RWPE2 (cell line): ENCODE results near the gene SKAP1.
A peak's percentile ranks its signal among the peaks of the same experiment; 100 is the strongest.

Experiments used
- ATAC-seq: fragments of 200-7000 bp; cut with Tn5 transposase; 3 replicates; pipeline ENCODE4 v1.9.1; 2021; ENCODE audit warnings: low read depth
- DNase-seq: peaks from one replicate; pipeline ENCODE4 v3.0.0-alpha.2; 2020; ENCODE audit warnings: low spot score
- H3K27ac ChIP-seq: fragments of 450-650 bp; 2 replicates; pipeline ENCODE4 v1.5.1; 2017; ENCODE audit warnings: mild to moderate bottlenecking; ENCODE audit not compliant: poor library complexity, severe bottlenecking
- H3K27me3 ChIP-seq: fragments of 250-450 bp; sonication (Bioruptor Pico); 2 replicates; pipeline ENCODE4 v1.5.1; 2021; ENCODE audit warnings: mild to moderate bottlenecking, moderate library complexity; ENCODE audit not compliant: insufficient read depth, poor library complexity, severe bottlenecking
- H3K36me3 ChIP-seq: fragments of 250-450 bp; sonication (Bioruptor Pico); 2 replicates; pipeline ENCODE4 v1.5.1; 2020; ENCODE audit warnings: low read depth, mild to moderate bottlenecking, moderate library complexity
- H3K4me1 ChIP-seq: fragments of 250-450 bp; sonication (Bioruptor Pico); 2 replicates; pipeline ENCODE4 v1.5.1; 2021; ENCODE audit warnings: mild to moderate bottlenecking, moderate library complexity; ENCODE audit not compliant: insufficient read depth, poor library complexity, severe bottlenecking
- H3K4me3 ChIP-seq: fragments of 250-450 bp; sonication (Bioruptor Pico); 2 replicates; pipeline ENCODE4 v1.5.1; 2021; ENCODE audit warnings: mild to moderate bottlenecking, moderate library complexity; ENCODE audit not compliant: severe bottlenecking
- H3K9me3 ChIP-seq: fragments of 250-450 bp; sonication (Bioruptor Pico); 2 replicates; pipeline ENCODE4 v1.5.1; 2021; ENCODE audit warnings: mild to moderate bottlenecking, moderate library complexity; ENCODE audit not compliant: severe bottlenecking
- TF ChIP-seq, protein P1 (sequence below): fragments of 450-650 bp; IDR thresholded peaks from one replicate; pipeline ENCODE4 v1.5.1; 2017; ENCODE audit warnings: mild to moderate bottlenecking, moderate library complexity; ENCODE audit not compliant: poor library complexity, severe bottlenecking

SKAP1 gene

DNA sequence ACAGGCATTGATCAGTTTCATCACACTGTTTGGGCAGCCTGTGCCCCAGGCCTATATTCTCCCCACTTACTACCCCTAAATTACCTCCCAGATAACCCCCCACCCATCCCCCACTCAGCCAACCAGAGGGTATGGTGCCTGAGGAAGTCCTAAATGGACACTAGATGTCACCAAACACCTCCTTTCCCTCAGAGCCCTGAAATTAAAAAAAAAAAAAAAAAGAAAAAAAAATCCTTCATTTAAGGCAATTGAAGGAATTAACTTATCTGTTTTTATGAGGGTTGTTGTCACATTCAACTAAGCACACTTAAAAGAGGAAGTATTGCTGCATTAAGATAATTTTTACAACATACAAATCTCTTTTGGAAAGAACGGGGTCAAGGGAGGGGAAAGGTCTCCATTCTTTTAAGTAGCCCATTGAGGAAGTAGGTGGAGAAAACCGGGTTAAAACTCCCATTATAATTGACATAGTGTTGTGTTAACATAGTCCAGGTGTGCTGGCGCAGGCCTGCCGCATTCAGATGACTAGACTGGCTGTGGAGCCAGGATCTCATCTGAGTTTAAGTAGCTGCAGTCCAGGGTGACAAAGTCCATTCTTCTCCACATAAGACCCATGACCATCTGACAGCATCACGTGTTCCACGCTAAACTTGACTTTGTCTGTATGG lies 276.2 kb downstream of the SKAP1 start:
- TF ChIP-seq, protein P1, sequence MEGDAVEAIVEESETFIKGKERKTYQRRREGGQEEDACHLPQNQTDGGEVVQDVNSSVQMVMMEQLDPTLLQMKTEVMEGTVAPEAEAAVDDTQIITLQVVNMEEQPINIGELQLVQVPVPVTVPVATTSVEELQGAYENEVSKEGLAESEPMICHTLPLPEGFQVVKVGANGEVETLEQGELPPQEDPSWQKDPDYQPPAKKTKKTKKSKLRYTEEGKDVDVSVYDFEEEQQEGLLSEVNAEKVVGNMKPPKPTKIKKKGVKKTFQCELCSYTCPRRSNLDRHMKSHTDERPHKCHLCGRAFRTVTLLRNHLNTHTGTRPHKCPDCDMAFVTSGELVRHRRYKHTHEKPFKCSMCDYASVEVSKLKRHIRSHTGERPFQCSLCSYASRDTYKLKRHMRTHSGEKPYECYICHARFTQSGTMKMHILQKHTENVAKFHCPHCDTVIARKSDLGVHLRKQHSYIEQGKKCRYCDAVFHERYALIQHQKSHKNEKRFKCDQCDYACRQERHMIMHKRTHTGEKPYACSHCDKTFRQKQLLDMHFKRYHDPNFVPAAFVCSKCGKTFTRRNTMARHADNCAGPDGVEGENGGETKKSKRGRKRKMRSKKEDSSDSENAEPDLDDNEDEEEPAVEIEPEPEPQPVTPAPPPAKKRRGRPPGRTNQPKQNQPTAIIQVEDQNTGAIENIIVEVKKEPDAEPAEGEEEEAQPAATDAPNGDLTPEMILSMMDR, result peak; percentile 69
- H3K9me3 ChIP-seq, result no peaks in the 10 kb centered on the region
- H3K4me3 ChIP-seq, result no peak overlapping the region
- peaks cover 40% of the 10 kb centered on the region for H3K27me3 ChIP-seq
- DNase-seq, result no peak
- ATAC-seq, result peak; percentile 25; the same call in 1 of the 3 replicates
- no peak overlapping the region for H3K27ac ChIP-seq
- H3K36me3 ChIP-seq, result no peaks in the 10 kb centered on the region
- no peaks in the 10 kb centered on the region for H3K4me1 ChIP-seq

DNA sequence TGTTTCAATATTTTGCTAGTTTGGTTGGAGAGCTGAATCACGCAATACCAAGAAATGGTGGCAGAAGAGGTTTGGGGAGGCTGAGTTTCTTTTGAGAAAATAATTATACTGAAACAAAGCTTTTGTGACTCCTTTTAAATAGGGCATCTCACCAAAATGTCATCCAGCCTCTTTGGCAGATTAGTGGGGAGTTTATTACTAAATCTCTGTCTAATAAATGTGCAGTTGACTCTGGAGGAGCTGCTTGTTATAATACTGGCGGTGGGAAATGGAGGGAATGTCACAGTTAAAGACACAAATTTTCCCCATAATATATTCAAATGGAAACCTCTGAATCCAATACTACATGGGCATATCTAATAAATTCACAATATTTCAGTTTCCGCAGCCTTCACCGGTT lies 277.7 kb downstream of the SKAP1 start:
- TF ChIP-seq, protein P1, result no peak

DNA sequence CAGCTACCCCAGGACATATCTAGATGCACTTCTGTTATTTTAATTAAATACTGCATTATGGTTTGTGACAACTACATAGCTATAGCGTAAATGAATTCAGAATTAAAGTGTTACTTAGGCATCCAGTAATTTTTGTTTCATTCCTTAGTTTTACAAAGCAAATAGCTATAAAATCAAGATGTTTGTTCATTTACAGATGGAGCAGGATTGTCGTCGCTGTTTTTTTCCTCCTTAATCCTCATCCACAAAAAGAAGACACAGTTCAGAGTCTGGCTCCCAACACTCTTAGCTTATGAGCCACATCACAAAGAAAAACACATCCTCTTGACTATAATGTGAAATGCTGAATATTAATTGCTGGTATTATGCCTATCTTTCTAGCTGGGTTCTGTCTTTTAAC lies 278.8 kb downstream of the SKAP1 start:
- no peak for ATAC-seq
- DNase-seq, result no peak
- Histone ChIP-seq H3K9me3 (no peaks in the 10 kb centered on the region), H3K36me3 (no peaks in the 10 kb centered on the region), H3K27me3 (peaks cover 61% of the 10 kb centered on the region), H3K4me3 (no peak overlapping the region), H3K4me1 (no peaks in the 10 kb centered on the region), H3K27ac (no peak overlapping the region)
- TF ChIP-seq, protein P1, result no peak

More for the DNA sequence above, 277.7 kb downstream of the SKAP1 start:
- H3K27me3 ChIP-seq, result peaks cover 56% of the 10 kb centered on the region
- no peaks in the 10 kb centered on the region for H3K36me3 ChIP-seq
- no peak for DNase-seq
- H3K4me1 ChIP-seq, result no peaks in the 10 kb centered on the region
- ATAC-seq, result no peak
- no peak overlapping the region for H3K27ac ChIP-seq
- H3K4me3 ChIP-seq, result no peak overlapping the region
- no peaks in the 10 kb centered on the region for H3K9me3 ChIP-seq

DNA sequence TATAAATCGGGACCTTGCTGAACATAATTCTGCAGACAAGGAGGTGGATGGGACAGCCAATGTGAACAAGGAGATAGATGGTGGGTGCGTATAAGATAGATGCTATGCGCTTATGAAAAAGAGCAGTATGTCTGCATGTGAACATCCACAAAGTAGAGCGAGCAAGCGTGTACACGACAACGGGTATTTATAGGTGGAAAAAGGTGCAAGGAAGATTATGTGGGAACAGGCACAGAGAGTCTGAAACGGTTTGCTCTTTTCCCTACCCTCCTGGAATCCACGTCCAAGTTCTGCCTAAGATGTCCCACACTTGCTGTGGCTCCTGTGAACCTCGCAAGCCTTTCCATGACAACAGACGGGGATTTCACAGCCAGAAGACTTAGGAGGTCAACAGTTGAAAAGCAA lies 279.4 kb downstream of the SKAP1 start:
- Histone ChIP-seq H3K27ac (no peak overlapping the region), H3K27me3 (peaks cover 61% of the 10 kb centered on the region), H3K9me3 (no peaks in the 10 kb centered on the region), H3K4me1 (no peaks in the 10 kb centered on the region), H3K36me3 (no peaks in the 10 kb centered on the region), H3K4me3 (no peak overlapping the region)
- TF ChIP-seq, protein P1, result no peak
- DNase-seq, result no peak
- ATAC-seq, result no peak

DNA sequence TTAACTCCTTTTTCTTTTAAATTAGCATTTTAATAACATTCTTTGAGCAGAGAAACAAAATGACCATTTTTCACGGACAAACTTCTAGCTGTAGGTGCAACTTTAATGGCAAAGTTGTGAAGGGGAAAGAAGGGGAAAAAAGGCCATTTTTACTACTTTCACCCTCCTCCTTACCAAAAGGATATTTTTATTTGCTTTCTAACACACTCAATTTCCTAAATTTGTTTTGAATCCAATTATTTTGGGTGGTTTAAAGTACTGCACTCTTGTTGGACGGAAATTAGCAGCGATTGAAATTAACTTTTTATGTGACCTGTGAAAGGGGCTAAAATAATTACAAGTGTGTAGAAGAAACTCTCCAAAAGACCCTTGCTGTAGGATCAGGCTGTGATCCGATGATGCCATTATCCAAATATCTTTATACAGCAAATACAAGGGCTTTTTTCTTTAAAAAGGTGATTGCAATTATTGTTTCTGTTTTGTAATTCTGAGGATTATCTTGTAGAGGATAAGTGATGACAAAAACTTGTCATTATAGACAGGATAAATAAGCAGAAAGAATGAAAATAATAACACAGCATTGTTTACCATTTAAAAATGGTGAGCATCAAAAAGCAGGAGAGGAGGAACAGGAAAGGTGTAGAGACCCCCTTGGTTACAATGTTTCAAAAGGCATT lies 280.1 kb downstream of the SKAP1 start:
- Histone ChIP-seq H3K4me3 (no peak overlapping the region), H3K27ac (no peak overlapping the region), H3K27me3 (peaks cover 61% of the 10 kb centered on the region), H3K36me3 (no peaks in the 10 kb centered on the region), H3K4me1 (no peaks in the 10 kb centered on the region), H3K9me3 (no peaks in the 10 kb centered on the region)
- DNase-seq (no peak), ATAC-seq (no peak)
- TF ChIP-seq, protein P1, result no peak
